HG03139 (cell line): ENCODE results near the gene FAM229A.
"Not testable (repeated sequence)": the region's sequence is repeated elsewhere in the genome, so short reads cannot be mapped to it uniquely, and the experiment has no call there.

Experiments
- ATAC-seq: cut with Tn5 transposase; IDR thresholded peaks from one replicate; pipeline ENCODE4 v1.9.1; 2021; ENCODE audit not compliant: unreplicated experiment

The FAM229A gene

GRCh38 chr1:32362474-32363313 lies at the start of gene FAM229A, which contains the start of gene TSSK3:
TSS of gene FAM229A (minus strand) at chr1:32362485. CDS start at chr1:32362091, 394 bp downstream.
TSS of gene TSSK3 (plus strand) at chr1:32362539. CDS start at chr1:32362702, 163 bp downstream.
- ATAC-seq, result no peak

GRCh38 chr1:32411261-32411660 lies 49.0 kb upstream of the FAM229A start:
- no peak for ATAC-seq

- no peak for ATAC-seq
Measured at GRCh38 chr1:32406629-32407111, 44.4 kb upstream of the FAM229A start.

- no peak for ATAC-seq
Measured at GRCh38 chr1:32405672-32406467, 43.6 kb upstream of the FAM229A start.

GRCh38 chr1:32404946-32405345 lies 42.7 kb upstream of the FAM229A start:
- ATAC-seq, result no peak

- ATAC-seq, result no peak
Measured at GRCh38 chr1:32400876-32401631, 38.8 kb upstream of the FAM229A start.

- no peak for ATAC-seq
Measured at GRCh38 chr1:32399843-32400242, 37.6 kb upstream of the FAM229A start.

GRCh38 chr1:32398401-32398800 lies 36.1 kb upstream of the FAM229A start:
- ATAC-seq, result no peak

- ATAC-seq, result not testable (repeated sequence)
Measured at GRCh38 chr1:32396524-32396923, 34.2 kb upstream of the FAM229A start.

GRCh38 chr1:32394890-32395432 lies 32.7 kb upstream of the FAM229A start:
- peak; percentile 8 for ATAC-seq

- peak; percentile 94 for ATAC-seq
Measured at GRCh38 chr1:32394141-32394889, 32.0 kb upstream of the FAM229A start, which contains the start of gene BSDC1. TSS of gene BSDC1 (minus strand) at chr1:32394441. CDS start at chr1:32394414, 27 bp downstream.

- no peak for ATAC-seq
Measured at GRCh38 chr1:32393832-32394140, 31.5 kb upstream of the FAM229A start.

GRCh38 chr1:32393136-32393535 lies 30.9 kb upstream of the FAM229A start:
- no peak for ATAC-seq

GRCh38 chr1:32392325-32392724 lies 30.0 kb upstream of the FAM229A start:
- no peak for ATAC-seq

GRCh38 chr1:32390904-32391870 lies 28.9 kb upstream of the FAM229A start:
- ATAC-seq, result no peak

GRCh38 chr1:32388641-32389040 lies 26.4 kb upstream of the FAM229A start:
- ATAC-seq, result no peak

- ATAC-seq, result no peak
Measured at GRCh38 chr1:32386676-32387392, 24.5 kb upstream of the FAM229A start.

- no peak for ATAC-seq
Measured at GRCh38 chr1:32380057-32380456, 17.8 kb upstream of the FAM229A start.
